ENCODE data around the gene SPATA24. TPM values are rescaled to one million over a fixed set of nuclear protein-coding genes. Genes with fewer than 3 reads are reported as not detected.
"Not testable (repeated sequence)": the region's sequence is repeated elsewhere in the genome, so short reads cannot be mapped to it uniquely, and the experiment has no call there.

Gene SPATA24
- total RNA-seq, 1 experiment from 2014 or later: 4.1 TPM

DNA sequence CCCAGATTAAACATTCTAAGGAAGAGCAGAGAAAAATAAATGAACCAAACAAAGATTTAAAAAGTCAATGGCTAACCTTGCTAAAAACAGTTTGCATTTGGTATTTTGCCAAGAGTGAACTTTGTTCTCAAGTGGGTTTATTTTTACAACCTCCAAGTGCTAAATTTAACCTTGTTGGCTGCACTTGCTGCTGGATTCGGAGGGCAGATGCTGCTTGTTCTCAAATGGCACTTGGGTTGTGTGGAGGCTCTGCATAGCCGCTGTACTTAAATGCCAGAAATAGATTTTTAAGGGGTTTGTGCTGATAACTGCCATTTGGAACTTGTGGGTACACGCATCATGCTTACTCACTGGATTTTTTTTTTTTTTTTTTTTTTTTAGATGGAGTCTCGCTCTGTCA lies 13.3 kb upstream of the SPATA24 start:
- DNase-seq (ENCODE audit: low read depth): peak; percentile 76

DNA sequence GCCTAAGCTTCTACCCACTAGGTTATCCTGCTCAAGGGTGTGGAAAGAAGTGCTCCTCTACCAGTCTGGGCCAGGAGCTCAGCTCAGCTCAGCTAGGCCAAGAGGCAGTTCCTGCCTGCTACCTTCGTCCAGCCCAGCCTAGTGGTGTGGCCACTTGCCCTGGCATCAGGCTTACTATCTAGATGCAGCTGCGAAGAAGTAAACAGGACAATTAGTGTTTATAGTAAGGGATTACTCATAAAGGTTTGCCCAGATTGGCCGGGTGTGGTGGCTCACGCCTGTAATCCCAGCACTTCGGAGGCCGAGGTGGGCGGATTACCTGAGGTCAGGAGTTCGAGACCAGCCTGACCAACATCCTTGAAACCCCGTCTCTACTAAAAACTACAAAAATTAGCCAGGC lies 12.8 kb upstream of the SPATA24 start:
- no peak for DNase-seq (ENCODE audit: low read depth)

DNA sequence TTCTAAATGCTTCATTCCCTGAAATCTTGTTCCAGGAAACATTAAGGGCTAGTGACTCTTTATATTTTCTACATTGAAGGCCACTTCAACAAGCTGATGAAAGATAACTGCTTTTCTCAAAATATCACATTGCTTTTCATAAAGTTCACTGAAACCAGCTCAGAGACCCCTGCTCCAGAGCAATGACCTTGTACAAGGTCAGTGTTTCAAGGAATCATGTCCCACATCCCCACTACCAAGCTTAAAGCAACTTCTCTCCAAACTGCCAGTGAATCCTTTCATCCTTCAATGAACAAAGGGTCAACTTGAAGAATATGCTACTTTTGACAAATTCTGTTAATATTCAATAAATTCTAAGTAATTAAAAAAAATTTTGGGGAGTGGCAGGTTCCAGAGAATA lies 12.0 kb upstream of the SPATA24 start:
- no peak for DNase-seq (ENCODE audit: low read depth)

DNA sequence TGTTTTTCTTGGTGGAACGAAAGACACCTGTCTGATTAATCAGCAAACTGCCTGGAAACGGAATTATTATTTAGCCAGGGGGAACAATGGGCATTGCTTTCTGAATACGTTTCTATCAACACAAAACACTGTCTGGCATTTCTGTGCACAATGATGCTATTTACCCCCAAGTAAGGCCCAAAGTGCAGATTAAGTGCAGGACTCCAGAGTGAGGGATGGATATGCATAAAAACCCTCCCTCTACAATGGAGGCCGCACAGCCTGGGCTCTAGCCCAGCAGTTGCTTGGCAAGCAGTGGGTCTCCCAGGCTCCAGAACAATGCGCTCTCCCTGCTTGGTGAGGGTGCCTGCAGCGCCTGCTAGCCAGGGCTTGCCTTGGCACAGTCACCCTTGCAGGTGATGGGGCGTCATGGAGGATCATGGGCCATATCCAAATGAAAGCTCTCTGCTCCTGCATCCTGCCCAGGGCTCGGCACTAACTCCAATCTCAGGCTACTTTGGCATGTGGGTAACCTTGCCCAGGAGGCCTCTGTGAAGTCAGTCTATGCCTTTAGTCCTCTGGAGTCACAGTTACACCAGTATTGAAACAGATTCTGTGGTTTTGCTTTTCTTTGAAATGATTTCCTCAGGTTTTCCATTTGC lies 11.5 kb upstream of the SPATA24 start:
- DNase-seq (ENCODE audit: low read depth): no peak

DNA sequence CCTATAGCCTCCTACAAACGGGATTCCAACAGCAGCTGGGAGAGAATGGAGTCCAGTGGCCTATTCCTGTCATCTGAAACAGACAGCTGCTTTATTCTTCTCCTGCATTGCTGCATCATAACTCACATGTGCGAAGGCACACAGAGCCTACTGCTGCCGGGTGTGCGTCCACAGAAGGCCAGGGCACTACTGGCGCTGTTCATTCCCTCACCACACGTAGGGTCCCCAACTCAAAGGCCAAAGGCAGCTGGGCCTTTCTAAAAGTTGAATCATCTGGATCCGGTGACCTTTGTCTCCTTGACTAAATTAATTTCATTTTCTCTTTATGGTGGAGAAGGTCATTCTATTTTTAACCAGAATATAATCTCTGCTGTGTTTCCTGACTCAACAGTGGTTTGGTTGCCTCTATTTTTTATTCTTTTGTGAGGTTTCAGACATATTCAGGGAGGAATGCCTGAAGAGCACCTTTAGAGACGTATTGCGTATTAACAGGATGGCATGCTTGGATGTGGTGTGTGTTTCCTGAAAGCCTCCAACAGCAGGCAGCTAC lies 10.8 kb upstream of the SPATA24 start:
- peak; percentile 95 for DNase-seq (ENCODE audit: low read depth)

DNA sequence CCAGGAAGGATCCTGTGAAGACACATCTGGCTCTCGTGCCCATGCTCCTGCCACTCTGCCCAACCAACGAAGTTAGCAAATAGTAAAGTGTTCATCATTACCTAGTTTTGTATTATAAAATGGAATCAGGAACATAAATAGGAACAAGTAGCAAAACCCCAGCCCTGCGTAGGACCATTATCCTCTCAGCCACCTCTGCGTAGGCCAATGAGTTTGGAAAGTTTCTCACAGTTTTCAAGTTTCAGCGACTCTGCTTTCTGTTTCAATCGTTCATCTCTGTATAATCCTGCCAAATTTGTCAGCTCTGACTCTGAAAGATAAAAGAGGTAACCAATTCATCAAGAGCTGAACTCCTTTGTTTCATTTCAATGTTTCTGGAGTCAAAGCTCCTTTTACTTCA lies 10.1 kb upstream of the SPATA24 start:
- no peak for DNase-seq (ENCODE audit: low read depth)

DNA sequence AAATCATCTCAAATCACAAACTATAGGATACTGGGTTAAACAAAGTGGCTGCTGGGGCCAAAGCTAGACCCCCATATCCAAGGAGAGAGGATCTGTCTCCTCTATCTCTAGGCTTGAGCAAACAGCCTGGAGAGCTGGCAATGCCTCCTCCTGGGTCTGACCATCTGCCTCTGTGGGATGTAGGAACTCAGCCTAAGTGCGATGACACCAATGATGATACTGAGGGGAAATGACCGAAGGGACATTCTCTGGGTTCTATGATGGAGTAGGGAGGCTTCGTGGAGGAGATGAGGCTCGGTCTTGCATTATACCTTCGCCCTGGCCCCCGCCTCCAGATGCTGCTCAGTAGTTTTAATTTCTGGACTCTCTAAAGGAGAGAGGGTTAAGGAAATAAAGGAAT lies 9.3 kb upstream of the SPATA24 start:
- DNase-seq (ENCODE audit: low read depth): no peak

DNA sequence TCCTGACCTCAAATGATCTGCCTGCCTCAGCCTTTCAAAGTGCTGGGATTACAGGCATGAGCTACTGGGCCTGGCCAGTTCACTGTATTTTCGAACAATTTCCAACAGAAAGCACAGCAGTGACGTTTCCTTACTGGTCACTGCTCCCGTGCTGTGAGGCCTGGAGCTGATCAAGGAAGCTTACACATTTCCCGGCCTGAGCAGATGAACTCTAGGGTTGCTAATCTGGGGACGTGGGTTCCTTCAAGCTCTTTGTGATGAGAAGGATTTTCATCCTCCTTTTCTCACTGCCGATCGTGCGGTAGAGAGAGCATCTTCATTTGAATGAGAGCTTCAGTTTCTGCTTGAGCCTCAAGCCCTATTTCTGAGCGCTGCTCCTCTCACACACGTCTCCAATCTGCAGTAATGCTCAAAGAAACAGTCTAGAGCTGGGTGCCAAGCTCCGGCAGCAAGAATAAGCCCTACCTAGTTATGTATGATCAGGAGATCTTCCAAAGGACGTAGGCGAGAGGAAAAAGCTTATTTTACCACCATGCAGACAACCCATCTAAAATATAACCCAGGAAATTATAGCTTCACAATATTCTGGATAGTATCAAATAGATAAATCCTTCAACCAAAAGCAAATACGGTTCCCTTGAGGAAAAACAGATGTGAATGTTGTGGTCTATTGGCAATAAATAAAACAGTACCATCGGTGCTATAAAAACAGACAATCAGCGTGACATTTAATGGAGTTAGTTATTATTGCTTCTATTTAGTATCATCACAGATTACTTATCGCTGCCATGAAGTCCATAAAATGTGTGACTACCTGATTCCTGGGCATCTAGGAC lies 7.3 kb upstream of the SPATA24 start:
- no peak for DNase-seq (ENCODE audit: low read depth)

DNA sequence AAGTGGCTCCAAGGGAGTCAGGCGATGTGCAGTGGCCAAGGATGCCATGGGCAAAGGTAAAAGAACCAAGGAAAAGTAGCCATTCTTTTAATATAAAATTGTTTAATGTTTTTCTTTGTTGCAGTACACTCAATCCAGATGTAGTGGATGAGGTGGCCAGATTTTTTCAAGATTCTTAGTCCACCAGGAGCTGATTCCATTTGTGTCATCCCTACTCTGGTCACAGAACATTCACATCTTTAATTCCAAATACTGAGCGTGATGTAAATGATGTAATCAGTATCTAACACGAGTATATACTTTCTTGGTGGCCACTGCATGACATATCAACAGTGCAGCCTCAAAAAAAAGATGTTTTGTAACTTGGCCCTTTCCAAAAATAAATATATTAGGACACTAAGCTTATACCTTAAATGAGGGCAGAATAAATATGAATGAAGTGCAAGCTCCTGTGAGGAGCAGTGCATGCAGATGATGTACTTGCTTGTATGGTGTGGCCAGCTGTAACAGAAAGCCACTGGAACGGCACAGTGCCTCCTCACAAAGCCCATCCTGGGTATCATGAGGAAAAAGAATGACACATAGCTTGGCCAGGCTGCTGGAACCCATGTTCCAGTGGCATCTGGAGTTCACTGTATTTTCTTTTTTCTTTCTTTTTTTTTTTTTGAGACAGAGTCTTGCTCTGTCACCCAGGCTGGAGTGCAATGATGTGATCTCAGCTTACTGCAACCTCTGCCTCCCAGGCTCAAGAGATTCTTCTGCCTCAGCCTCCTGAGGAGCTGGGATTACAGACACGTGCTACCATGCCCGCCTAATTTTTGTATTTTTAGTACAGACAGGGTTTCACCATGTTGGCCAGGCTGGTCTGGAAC lies 6.5 kb upstream of the SPATA24 start:
- no peak for DNase-seq (ENCODE audit: low read depth)

DNA sequence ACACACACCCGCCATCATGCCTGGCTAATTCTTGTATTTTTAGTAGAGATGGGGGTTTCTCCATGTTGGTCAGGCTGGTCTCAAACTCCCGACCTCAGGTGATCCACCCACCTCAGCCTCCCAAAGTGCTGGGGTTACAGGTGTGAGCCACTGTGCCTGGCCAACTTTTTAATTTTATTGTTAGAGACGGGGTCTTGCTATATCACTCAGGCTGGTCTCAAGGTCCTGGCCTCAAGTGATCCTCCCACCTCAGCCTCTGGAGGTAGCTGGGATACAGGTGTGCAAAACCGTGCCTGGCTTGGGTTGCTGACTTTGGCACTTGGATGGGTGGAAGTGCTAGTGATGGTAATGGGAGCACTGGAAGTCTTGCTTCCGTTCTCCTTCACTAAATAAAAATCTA lies 5.2 kb upstream of the SPATA24 start:
- DNase-seq (ENCODE audit: low read depth): not testable (repeated sequence)

DNA sequence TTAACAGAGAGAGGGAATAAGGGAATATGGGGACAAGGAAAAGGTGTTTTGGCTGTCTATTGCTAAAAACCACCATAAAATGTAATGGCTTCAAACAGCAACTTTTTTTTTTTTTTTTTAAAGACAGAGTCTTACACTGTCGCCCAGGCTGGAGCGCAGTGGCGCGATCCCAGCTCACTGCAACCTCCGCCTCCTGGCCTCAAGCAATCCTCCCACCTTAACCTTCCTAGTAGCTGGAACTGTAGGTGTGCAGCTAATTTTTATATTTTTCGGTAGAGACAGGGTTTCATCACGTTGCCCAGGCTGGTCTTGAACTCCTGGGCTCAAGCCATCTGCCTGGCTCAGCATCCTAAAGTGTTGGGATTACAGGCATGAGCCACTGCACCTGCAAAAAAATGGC lies 4.3 kb upstream of the SPATA24 start:
- DNase-seq (ENCODE audit: low read depth): no peak

DNA sequence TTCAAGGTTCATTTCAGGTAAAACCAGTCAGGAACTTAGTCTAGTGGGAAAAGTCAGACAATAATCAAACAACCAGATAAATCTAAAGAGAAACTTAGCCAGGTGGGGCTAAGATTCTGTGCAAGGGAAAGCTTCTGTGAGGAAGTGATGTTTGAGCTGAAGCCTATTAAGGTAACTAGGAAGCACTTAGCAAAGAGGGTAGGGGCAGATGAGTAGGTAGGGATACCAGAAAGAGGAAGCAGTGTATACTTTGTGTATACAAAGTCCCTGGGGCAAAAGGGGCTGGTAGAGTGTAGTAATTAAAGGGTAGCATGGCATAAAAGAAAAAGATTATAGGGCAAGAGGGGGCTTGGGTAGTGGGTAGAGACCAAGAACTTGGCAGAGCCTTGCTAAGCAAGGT lies 3.6 kb upstream of the SPATA24 start:
- DNase-seq (ENCODE audit: low read depth): no peak

DNA sequence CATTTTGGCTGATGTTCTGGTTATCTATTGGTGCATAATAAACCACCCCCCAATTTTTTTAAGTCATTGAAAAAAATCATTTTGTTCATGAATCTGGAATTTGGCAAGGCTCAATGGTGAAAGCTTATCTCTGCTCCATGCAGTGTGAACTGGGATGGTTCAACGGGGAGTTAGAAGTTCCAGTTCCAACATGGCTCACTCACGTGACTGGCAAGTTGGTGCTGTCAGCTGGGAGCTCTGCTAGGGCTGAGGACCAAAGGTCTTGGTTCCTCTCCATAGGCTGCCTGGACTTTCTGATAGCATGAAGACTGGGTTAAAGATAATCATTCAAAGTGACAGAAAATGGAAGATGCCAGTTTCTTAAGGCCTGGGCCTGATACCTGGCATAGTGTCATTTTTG lies 3.1 kb upstream of the SPATA24 start:
- DNase-seq (ENCODE audit: low read depth): no peak

DNA sequence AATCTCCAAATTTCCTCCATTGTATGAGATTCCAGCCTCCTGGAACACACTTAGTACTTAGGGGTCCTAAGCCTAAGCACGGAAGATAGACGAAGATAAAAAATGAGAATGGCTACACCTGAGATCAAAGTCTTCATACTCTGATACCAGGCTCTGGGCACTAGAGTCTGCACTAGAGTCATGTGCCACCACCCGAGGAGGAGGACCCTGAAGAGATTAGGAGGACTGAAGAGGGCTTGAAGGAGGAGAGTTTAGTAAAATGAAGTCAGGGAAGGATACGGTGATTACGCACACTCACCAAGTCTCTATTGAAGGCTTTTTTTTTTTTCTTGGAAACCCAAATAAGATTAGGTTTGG lies 573 bp upstream of the SPATA24 start:
- no peak for DNase-seq (ENCODE audit: low read depth)

DNA sequence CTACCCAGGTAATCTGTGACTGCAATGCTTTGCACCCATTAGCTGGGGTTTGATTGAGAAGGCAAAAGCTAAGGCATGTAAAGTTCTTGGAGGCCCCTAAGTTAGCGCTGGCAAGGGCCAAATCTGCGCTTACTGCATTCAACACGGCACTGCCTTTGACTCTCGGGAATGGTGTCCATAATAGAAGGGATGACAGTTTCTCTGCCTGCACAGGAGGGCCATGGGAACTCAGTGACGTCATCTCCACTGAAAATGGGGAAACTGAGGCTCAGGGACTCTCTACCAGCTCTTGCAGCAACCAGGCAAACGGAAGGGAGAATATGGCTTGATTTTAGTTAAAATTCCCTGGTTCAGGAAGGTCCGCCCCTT lies 487 bp downstream of the SPATA24 start:
- DNase-seq (ENCODE audit: low read depth): no peak

DNA sequence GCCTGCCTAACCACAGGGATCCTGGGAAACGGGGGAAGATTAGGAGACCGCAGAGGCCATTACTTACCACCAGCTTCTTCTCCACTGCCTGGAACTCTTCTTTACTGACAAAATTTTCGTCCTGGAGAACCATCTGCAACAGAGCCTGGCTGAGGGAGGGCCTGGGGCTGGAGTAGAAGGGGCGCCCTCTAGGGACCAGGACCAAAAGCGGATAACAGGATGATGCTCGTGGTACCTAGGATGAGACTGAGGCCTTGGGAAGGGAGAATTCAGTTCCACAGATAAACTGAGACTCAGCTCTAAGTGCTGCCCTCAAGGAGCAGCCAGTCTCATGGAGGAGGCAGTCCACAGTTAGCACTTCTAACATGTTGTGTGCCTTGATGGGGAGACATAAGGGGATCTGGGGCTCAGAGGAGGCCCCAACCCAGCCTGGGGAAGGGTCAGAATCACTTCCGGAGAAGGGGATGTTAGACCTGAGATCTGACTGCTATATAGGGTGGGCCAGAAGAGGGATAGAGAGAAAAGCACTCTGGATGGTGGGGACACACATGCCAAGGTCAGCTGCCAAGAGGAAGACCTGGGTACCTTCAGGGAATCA lies 1.2 kb downstream of the SPATA24 start:
- DNase-seq (ENCODE audit: low read depth): no peak

DNA sequence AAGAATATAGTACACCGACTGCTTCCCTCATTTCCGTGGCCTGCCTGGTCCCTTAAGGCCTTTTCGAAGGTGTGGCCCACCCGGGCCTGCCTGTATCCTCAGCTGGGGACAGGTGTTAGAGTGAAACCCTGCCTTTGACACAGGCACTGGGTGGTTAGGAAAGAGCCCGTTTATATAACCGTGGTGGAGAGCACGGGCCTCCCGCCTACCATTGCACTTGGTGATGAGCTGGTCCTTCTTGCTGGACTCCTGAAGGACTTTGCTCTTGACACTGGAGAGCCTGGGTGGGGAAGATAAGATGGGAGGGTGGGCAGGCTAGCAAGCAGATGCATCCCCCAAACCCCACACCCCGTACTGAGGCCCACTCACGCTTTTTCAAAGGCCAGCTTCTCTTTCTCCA lies 2.3 kb downstream of the SPATA24 start:
- no peak for DNase-seq (ENCODE audit: low read depth)

DNA sequence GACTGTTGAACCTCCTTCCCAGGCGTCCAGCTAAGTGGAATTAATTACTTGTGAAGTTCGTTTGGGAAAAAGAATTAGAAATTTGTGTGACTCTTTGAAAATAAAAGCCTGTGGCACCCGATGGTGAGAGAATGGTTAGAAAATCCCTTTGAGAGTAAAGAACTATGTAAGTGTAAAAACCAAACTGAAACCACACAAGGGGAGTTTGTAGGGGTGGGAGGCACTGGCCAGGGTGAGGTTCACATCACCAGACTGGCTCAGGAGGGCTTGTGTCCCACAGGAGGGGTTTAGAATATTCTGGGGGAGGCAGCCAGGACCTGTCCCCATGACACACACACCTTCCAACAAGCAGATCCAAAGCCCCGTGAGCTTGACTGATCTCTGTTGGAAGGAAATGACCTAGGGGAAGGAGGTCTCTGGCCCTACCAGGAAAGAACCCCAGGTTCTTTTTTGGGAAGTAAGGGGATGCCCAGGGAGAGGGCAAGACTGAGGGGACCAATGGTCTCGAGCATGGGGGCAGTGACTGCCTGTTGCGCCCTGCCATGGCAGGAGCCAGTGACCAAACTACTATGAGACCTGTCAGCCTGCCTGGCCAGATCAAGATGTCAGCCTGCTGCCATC lies 4.3 kb downstream of the SPATA24 start:
- DNase-seq (ENCODE audit: low read depth): no peak

DNA sequence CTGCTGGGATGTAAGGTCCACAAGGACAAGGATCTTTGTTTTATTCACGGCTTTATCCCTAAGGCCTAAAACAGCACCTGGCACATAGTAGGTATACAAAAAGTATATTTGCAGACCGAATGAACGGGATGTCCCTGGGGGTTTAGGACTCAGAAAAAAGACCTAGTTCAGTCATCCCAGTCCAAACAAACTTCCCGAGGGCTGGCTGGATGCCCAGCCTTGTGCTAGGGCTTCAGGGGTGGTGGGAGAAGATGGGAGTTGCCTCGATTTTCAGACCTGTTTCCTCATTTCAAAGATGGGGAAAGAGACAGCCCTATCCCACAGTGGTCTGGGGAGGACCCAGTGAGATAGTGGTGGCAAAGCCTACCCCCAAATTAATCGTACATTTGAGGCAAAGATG lies 6.0 kb downstream of the SPATA24 start:
- DNase-seq (ENCODE audit: low read depth): no peak

DNA sequence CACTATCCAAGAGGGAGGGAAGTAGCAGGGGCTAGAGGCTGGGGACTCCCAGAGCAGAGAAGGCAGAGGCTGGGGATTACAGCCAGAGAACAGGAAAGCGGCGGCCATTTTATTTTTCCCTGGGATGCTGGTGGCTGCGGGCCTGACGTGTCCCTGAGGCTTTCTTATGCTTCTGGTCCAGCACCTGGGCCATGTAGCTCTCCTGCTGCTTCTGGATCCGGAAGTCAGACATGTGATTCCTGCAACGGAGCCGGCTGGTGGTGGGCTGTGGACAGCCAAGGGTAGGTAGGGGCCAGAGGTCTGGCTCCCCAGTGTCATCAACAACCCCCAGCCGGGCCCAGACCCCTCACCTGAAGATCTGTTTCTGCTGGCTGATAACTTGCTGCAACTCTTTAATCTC lies 7.2 kb downstream of the SPATA24 start:
- no peak for DNase-seq (ENCODE audit: low read depth)
